Natural killer cell (primary cell): ENCODE data around the gene ATL1. TPM values are rescaled to one million over a fixed set of nuclear protein-coding genes. Genes with fewer than 3 reads are reported as not detected.

Experiments used
- ATAC-seq, 3 donors: fragments of 150-1000 bp in 2 of 3; fragments of 200-7000 bp in 1 of 3; cut with Tn5 transposase; 1 replicate in 1 of 3; 2 replicates in 2 of 3; pipeline ENCODE4 v1.10.0; 2021; ENCODE audit warnings: mild to moderate bottlenecking in 2 of 3, moderate library complexity in 2 of 3
- DNase-seq, 2 donors: peaks; one replicate each; pipeline versions ENCODE4 v3.0.0 to v3.0.0-alpha.2; 2013 to 2021; ENCODE audit warnings: mixed read lengths in 1 of 2
- H3K27ac ChIP-seq: one replicate; pipeline ENCODE4 v1.5.1; 2013; ENCODE audit warnings: mild to moderate bottlenecking, low read length
- H3K27me3 ChIP-seq: one replicate; pipeline ENCODE4 v1.6.1; 2013; ENCODE audit warnings: low read length; ENCODE audit not compliant: control insufficient read depth, insufficient read depth
- H3K36me3 ChIP-seq: one replicate; pipeline ENCODE4 v1.6.1; 2013; ENCODE audit warnings: low read length; ENCODE audit not compliant: control insufficient read depth, insufficient read depth
- H3K4me1 ChIP-seq: one replicate; pipeline ENCODE4 v1.6.1; 2013; ENCODE audit warnings: low read length; ENCODE audit not compliant: control insufficient read depth, insufficient read depth
- H3K4me3 ChIP-seq: one replicate; pipeline ENCODE4 v1.5.1; 2013; ENCODE audit warnings: low read length
- H3K9me3 ChIP-seq: one replicate; pipeline ENCODE4 v1.6.1; 2013; ENCODE audit warnings: low read length; ENCODE audit not compliant: control insufficient read depth, insufficient read depth
- H3K27ac Mint-ChIP-seq, 2 donors: one replicate each; pipeline ENCODE4 v1.8.0; 2022; ENCODE audit warnings: mild to moderate bottlenecking in 2 of 2, mixed read lengths in 2 of 2, moderate library complexity in 1 of 2
- H3K27me3 Mint-ChIP-seq, 2 donors: one replicate each; pipeline ENCODE4 v1.8.0; 2022; ENCODE audit warnings: low read depth in 2 of 2, mixed read lengths in 2 of 2
- H3K36me3 Mint-ChIP-seq: one replicate; pipeline ENCODE4 v1.8.0; 2022; ENCODE audit warnings: mixed read lengths
- H3K4me1 Mint-ChIP-seq, 2 donors: one replicate each; pipeline ENCODE4 v1.8.0; 2022; ENCODE audit warnings: mixed read lengths in 2 of 2
- H3K4me3 Mint-ChIP-seq: one replicate; pipeline ENCODE4 v1.8.0; 2022; ENCODE audit warnings: mild to moderate bottlenecking, moderate library complexity, mixed read lengths
- H3K9me3 Mint-ChIP-seq, 2 donors: one replicate each; pipeline ENCODE4 v1.8.0; 2022; ENCODE audit warnings: mixed read lengths in 2 of 2
- WGBS: methylation state at CpG from one replicate; pipeline ENCODE4 v1.1.7; 2013; ENCODE audit warnings: missing lambda C conversion rate; ENCODE audit not compliant: insufficient coverage; 5-methylcytosine and 5-hydroxymethylcytosine counted together
- intact Hi-C: fragments of 100-400 bp; cut with micrococcal nuclease; formaldehyde crosslinking; loops from one replicate; pipeline ENCODE4 v1.14.2; 2022
- total RNA-seq, 4 donors: library from RNA; stranded (reverse); fragments of 120-200 nt in 1 of 4; gene quantifications; one replicate each; pipeline versions ENCODE4 v1.2.3 to v1.2.4, GENCODE V29; 2013 to 2022
- TF ChIP-seq, protein P1 (sequence below): fragments of 200-600 bp; IDR thresholded peaks from one replicate; pipeline ENCODE4 v1.8.0; 2022; ENCODE audit warnings: antibody characterized with exemption

The ATL1 gene
- total RNA-seq, 3 donors from 2014 or later (not counting 1 experiment from before 2014, with no cell fraction given), result 1.6 to 3.8 (median 2.4) TPM

DNA sequence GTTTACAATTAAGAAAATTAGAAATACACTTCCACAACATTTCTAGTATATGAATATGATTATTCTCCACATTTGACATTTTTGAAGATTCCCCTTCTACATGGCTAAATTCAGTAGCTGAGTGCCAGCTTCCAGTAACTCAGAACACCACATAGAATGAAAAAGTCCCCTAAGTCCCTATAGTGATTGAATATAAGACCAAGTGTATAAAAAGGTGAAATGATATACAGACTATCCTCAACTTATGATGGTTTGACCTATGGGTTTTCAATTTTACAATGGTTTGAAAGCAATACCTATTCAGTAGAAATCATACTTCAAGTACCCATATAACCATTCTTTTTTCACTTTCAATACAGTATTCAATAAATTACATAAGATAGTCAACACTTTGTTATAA lies 15.8 kb downstream of the ATL1 start:
- TF ChIP-seq, protein P1, sequence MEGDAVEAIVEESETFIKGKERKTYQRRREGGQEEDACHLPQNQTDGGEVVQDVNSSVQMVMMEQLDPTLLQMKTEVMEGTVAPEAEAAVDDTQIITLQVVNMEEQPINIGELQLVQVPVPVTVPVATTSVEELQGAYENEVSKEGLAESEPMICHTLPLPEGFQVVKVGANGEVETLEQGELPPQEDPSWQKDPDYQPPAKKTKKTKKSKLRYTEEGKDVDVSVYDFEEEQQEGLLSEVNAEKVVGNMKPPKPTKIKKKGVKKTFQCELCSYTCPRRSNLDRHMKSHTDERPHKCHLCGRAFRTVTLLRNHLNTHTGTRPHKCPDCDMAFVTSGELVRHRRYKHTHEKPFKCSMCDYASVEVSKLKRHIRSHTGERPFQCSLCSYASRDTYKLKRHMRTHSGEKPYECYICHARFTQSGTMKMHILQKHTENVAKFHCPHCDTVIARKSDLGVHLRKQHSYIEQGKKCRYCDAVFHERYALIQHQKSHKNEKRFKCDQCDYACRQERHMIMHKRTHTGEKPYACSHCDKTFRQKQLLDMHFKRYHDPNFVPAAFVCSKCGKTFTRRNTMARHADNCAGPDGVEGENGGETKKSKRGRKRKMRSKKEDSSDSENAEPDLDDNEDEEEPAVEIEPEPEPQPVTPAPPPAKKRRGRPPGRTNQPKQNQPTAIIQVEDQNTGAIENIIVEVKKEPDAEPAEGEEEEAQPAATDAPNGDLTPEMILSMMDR, result no peak
- Mint-ChIP-seq H3K4me1 (no peaks in the 10 kb centered on the region), H3K36me3 (peaks cover under 1% of the 10 kb centered on the region), H3K27ac (no peak overlapping the region), H3K4me3 (no peak overlapping the region), H3K9me3 (no peaks in the 10 kb centered on the region), H3K27me3 (peaks cover 4 to 22% of the 10 kb centered on the region in 2 donors)
- no peak for ATAC-seq
- H3K4me1 ChIP-seq, result no peaks in the 10 kb centered on the region
- intact Hi-C loops, result no loop called here
- no peaks in the 10 kb centered on the region for H3K36me3 ChIP-seq
- no peaks in the 10 kb centered on the region for H3K27me3 ChIP-seq
- H3K4me3 ChIP-seq, result no peak overlapping the region
- no peak for DNase-seq
- H3K27ac ChIP-seq, result no peak overlapping the region
- peaks cover 4% of the 10 kb centered on the region for H3K9me3 ChIP-seq

DNA sequence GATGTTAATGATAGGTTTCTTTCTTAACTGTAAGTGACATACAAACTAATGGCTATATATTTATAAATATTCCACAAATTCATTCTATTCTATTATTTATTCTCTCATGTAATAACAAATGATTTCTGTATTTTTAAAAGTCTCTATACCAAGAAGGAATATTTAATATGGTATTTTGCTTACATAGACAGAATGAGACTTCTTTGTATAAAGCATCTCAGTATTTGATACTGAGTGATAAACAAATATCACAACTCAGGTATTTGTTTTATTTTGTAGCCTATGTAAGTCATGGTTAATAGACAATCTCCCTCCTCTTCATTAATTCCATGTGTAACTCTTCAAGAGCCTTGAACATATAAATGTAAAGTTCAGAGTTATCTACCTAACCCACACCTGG lies 18.0 kb downstream of the ATL1 start:
- DNase-seq, result no peak
- H3K4me1 ChIP-seq, result no peaks in the 10 kb centered on the region
- Mint-ChIP-seq H3K27ac (no peak overlapping the region), H3K27me3 (peaks cover 4 to 22% of the 10 kb centered on the region in 2 donors), H3K9me3 (no peaks in the 10 kb centered on the region), H3K36me3 (no peaks in the 10 kb centered on the region), H3K4me3 (no peak overlapping the region), H3K4me1 (no peaks in the 10 kb centered on the region)
- no peak overlapping the region for H3K27ac ChIP-seq
- intact Hi-C loops, result no loop called here
- ATAC-seq, result no peak
- H3K36me3 ChIP-seq, result no peaks in the 10 kb centered on the region
- TF ChIP-seq, protein P1, result no peak
- no peaks in the 10 kb centered on the region for H3K27me3 ChIP-seq
- H3K4me3 ChIP-seq, result no peak overlapping the region
- no peaks in the 10 kb centered on the region for H3K9me3 ChIP-seq

DNA sequence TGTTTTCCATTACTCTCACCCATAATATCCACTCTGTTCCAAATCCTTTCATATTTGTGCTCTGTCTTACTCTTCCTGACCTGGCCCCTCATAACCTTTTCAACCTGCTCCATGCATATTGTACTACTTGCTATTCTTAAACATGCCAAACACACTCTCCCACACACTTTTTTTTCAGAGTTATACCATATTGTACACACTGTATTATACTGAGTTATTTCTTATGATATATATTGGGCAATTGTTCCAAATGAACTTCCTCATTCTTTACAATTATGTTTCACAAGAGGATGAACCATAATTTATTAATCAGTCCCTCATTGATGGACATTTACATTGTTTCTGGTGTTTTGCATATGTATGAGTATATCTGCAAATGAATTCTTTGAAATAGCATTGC lies 18.5 kb downstream of the ATL1 start:
- Histone ChIP-seq H3K36me3 (no peaks in the 10 kb centered on the region), H3K27me3 (no peaks in the 10 kb centered on the region), H3K4me3 (no peak overlapping the region), H3K9me3 (no peaks in the 10 kb centered on the region), H3K4me1 (no peaks in the 10 kb centered on the region), H3K27ac (no peak overlapping the region)
- intact Hi-C loops, result no loop called here
- TF ChIP-seq, protein P1, result no peak
- ATAC-seq (no peak), DNase-seq (no peak)
- peaks cover 4 to 22% of the 10 kb centered on the region in 2 donors for H3K27me3 Mint-ChIP-seq
- H3K36me3 Mint-ChIP-seq, result no peaks in the 10 kb centered on the region
- no peaks in the 10 kb centered on the region for H3K4me1 Mint-ChIP-seq
- H3K27ac Mint-ChIP-seq, result no peak overlapping the region
- no peak overlapping the region for H3K4me3 Mint-ChIP-seq
- H3K9me3 Mint-ChIP-seq, result no peaks in the 10 kb centered on the region

DNA sequence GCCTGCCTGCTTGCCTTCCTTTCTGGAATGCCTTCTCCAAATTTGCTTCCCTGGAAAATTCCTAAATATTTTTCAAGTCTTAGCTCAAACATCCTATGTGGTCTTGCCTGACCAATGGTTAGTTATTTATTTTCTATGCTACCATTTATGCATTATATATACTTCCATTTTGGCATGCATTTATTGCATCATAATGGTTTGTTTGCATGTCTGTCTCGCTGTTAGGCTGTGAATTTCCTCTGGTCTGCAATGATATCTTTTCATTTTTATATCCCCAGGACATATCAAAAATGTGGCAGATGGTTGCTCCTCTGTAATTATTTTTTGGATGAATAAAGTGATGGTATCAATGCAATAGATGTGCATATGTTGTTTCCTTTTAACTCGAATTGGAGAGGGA lies 30.5 kb downstream of the ATL1 start:
- intact Hi-C loops, result no loop called here
- no peak for ATAC-seq

More for the DNA sequence above, 30.5 kb downstream of the ATL1 start:
- no peak overlapping the region for H3K27ac ChIP-seq
- H3K4me1 ChIP-seq, result no peaks in the 10 kb centered on the region
- Mint-ChIP-seq H3K4me1 (no peaks in the 10 kb centered on the region), H3K4me3 (no peak overlapping the region), H3K27me3 (peaks cover 0 to 6% of the 10 kb centered on the region in 2 donors), H3K27ac (no peak overlapping the region), H3K9me3 (no peaks in the 10 kb centered on the region), H3K36me3 (no peaks in the 10 kb centered on the region)
- no peak overlapping the region for H3K4me3 ChIP-seq
- H3K36me3 ChIP-seq, result no peaks in the 10 kb centered on the region
- TF ChIP-seq, protein P1, result no peak
- H3K9me3 ChIP-seq, result no peaks in the 10 kb centered on the region
- DNase-seq, result no peak
- no peaks in the 10 kb centered on the region for H3K27me3 ChIP-seq
- WGBS, result no CpG with 5 or more reads among the region's 2 CpGs
